Mesenchymal stem cell (in vitro differentiated cells and primary cell): ENCODE measurements around the gene RCN2.

Source experiments
- DNase-seq: peaks from one replicate; pipeline ENCODE4 v3.0.0-alpha.2; 2013
- H2AFZ ChIP-seq: one replicate; pipeline ENCODE4 v1.6.1; 2013; ENCODE audit warnings: low read depth, mild to moderate bottlenecking, control low read depth, inconsistent platforms, low read length, moderate library complexity
- H2AK5ac ChIP-seq: 2 replicates; pipeline ENCODE4 v1.6.1; 2013; ENCODE audit warnings: low read length, moderate library complexity, mild to moderate bottlenecking, inconsistent platforms; ENCODE audit not compliant: severe bottlenecking
- H2BK120ac ChIP-seq: one replicate; pipeline ENCODE4 v1.6.1; 2013; ENCODE audit warnings: low read depth, mild to moderate bottlenecking, inconsistent platforms, low read length, moderate library complexity
- H2BK12ac ChIP-seq, 2 experiments: one replicate each; pipeline ENCODE4 v1.6.1; 2013; ENCODE audit warnings: inconsistent platforms in 2 of 2, low read length in 2 of 2, mild to moderate bottlenecking in 2 of 2, moderate library complexity in 2 of 2, control low read depth in 1 of 2
- H2BK15ac ChIP-seq: one replicate; pipeline ENCODE4 v1.6.1; 2013; ENCODE audit warnings: mild to moderate bottlenecking, low read depth, inconsistent platforms; ENCODE audit not compliant: poor library complexity, severe bottlenecking
- H2BK5ac ChIP-seq: 2 replicates; pipeline ENCODE4 v1.6.1; 2013; ENCODE audit warnings: low read depth, mild to moderate bottlenecking, low read length, control low read depth, inconsistent platforms; ENCODE audit not compliant: poor library complexity, severe bottlenecking
- H3K14ac ChIP-seq, 2 experiments: one replicate each; pipeline ENCODE4 v1.6.1; 2013; ENCODE audit warnings: inconsistent platforms in 2 of 2, low read length in 2 of 2, control low read depth in 1 of 2, mild to moderate bottlenecking in 1 of 2, moderate library complexity in 1 of 2
- H3K18ac ChIP-seq, 2 experiments: one replicate each; pipeline ENCODE4 v1.6.1; 2013; ENCODE audit warnings: inconsistent platforms in 2 of 2, low read length in 2 of 2, control low read depth in 1 of 2, low read depth in 1 of 2, mild to moderate bottlenecking in 1 of 2
- H3K23ac ChIP-seq, 2 experiments: one replicate each; pipeline ENCODE4 v1.6.1; 2013; ENCODE audit warnings: inconsistent platforms in 2 of 2, low read length in 2 of 2, mild to moderate bottlenecking in 2 of 2, moderate library complexity in 2 of 2, control low read depth in 1 of 2
- H3K27ac ChIP-seq: 2 replicates; pipeline ENCODE4 v1.5.1; 2013; ENCODE audit warnings: mild to moderate bottlenecking, moderate library complexity, low read length, control low read depth, inconsistent platforms; ENCODE audit not compliant: poor library complexity, severe bottlenecking
- H3K27me3 ChIP-seq, 2 experiments: 2 replicates each; pipeline versions ENCODE4 v1.6.1 to v1.7.0; 2013; ENCODE audit warnings: low read length in 2 of 2, mild to moderate bottlenecking in 2 of 2, moderate library complexity in 2 of 2, control low read depth in 1 of 2, inconsistent platforms in 1 of 2; ENCODE audit not compliant: control insufficient read depth in 1 of 2, insufficient read depth in 1 of 2
- H3K36me3 ChIP-seq, 2 experiments: 2 replicates each; pipeline versions ENCODE4 v1.6.1 to v1.7.0; 2013; ENCODE audit warnings: low read length in 2 of 2, control low read depth in 1 of 2, inconsistent platforms in 1 of 2, low read depth in 1 of 2, mild to moderate bottlenecking in 1 of 2; ENCODE audit not compliant: insufficient read depth in 2 of 2, control insufficient read depth in 1 of 2
- H3K4ac ChIP-seq, 2 experiments: one replicate each; pipeline ENCODE4 v1.6.1; 2013; ENCODE audit warnings: inconsistent platforms in 2 of 2, low read length in 2 of 2, mild to moderate bottlenecking in 2 of 2, moderate library complexity in 2 of 2, control low read depth in 1 of 2, low read depth in 1 of 2
- H3K4me1 ChIP-seq: 2 replicates; pipeline ENCODE4 v1.6.1; 2013; ENCODE audit warnings: low read depth, low read length, control low read depth; ENCODE audit not compliant: control insufficient read depth, insufficient read depth
- H3K4me2 ChIP-seq: 2 replicates; pipeline ENCODE4 v1.6.1; 2013; ENCODE audit warnings: low read length, mild to moderate bottlenecking, inconsistent platforms; ENCODE audit not compliant: poor library complexity, severe bottlenecking
- H3K4me3 ChIP-seq, 2 experiments: 2 replicates each; pipeline versions ENCODE4 v1.5.1 to v1.7.0; 2013; ENCODE audit warnings: low read length in 2 of 2, mild to moderate bottlenecking in 2 of 2, control low read depth in 1 of 2, low read depth in 1 of 2; ENCODE audit not compliant: insufficient read depth in 1 of 2
- H3K79me1 ChIP-seq: replicated peaks from 2 replicates; pipeline ENCODE4 v1.6.1; 2013; ENCODE audit warnings: mild to moderate bottlenecking, control low read depth, low read length, inconsistent platforms; ENCODE audit not compliant: poor library complexity, severe bottlenecking
- H3K9ac ChIP-seq: 2 replicates; pipeline ENCODE4 v1.7.0; 2013; ENCODE audit warnings: mild to moderate bottlenecking, low read length, moderate library complexity
- H3K9me3 ChIP-seq: 2 replicates; pipeline ENCODE4 v1.7.0; 2013; ENCODE audit warnings: mild to moderate bottlenecking, low read length; ENCODE audit not compliant: control insufficient read depth
- H4K8ac ChIP-seq: one replicate; pipeline ENCODE4 v1.6.1; 2013; ENCODE audit warnings: inconsistent platforms, mild to moderate bottlenecking, low read length, moderate library complexity
- H4K91ac ChIP-seq: one replicate; pipeline ENCODE4 v1.6.1; 2013; ENCODE audit warnings: mild to moderate bottlenecking, low read length, inconsistent platforms
- WGBS: methylation state at CpG from one replicate; pipeline ENCODE4 v1.1.7; 2013; ENCODE audit warnings: mixed read lengths; 5-methylcytosine and 5-hydroxymethylcytosine counted together

RCN2 gene

GRCh38 chr15:76987276-76987675 lies 55.7 kb downstream of the RCN2 start:
- peaks cover 3% of the 10 kb centered on the region for H3K4me1 ChIP-seq
- H3K27ac ChIP-seq, result no peak overlapping the region
- H3K27me3 ChIP-seq, result peaks cover 6 to 19% of the 10 kb centered on the region in 2 experiments
- H3K79me1 ChIP-seq, result no peaks in the 10 kb centered on the region
- no peak overlapping the region for H2AK5ac ChIP-seq
- no peak overlapping the region for H3K14ac ChIP-seq
- no peak overlapping the region for H2AFZ ChIP-seq
- no peak overlapping the region for H3K23ac ChIP-seq
- H2BK120ac ChIP-seq, result no peak overlapping the region
- H3K4me2 ChIP-seq, result no peak overlapping the region
- DNase-seq, result no peak
- H2BK15ac ChIP-seq, result no peak overlapping the region
- H2BK5ac ChIP-seq, result no peak overlapping the region
- no peak overlapping the region for H3K18ac ChIP-seq
- H3K4me3 ChIP-seq, result no peak overlapping the region
- H3K9me3 ChIP-seq, result no peaks in the 10 kb centered on the region
- H4K8ac ChIP-seq, result no peak overlapping the region
- H3K4ac ChIP-seq, result no peak overlapping the region
- WGBS, result 81% methylated on average over 6 of the region's 6 CpGs
- H3K9ac ChIP-seq, result no peak overlapping the region
- no peak overlapping the region for H4K91ac ChIP-seq
- no peak overlapping the region for H2BK12ac ChIP-seq
- H3K36me3 ChIP-seq, result no peaks in the 10 kb centered on the region

- DNase-seq, result no peak
- Histone ChIP-seq H3K9me3 (no peaks in the 10 kb centered on the region), H4K91ac (no peak overlapping the region), H3K4me1 (peaks cover 3% of the 10 kb centered on the region), H3K4me3 (peak overlapping the region in 1 of 2 experiments; percentile 1), H3K4ac (no peak overlapping the region), H3K36me3 (no peaks in the 10 kb centered on the region), H3K14ac (no peak overlapping the region), H2AK5ac (no peak overlapping the region), H3K27ac (no peak overlapping the region), H3K4me2 (no peak overlapping the region), H3K23ac (no peak overlapping the region), H2AFZ (no peak overlapping the region), H3K27me3 (peaks cover 0 to 22% of the 10 kb centered on the region in 2 experiments), H2BK12ac (no peak overlapping the region), H2BK15ac (no peak overlapping the region), H3K79me1 (no peaks in the 10 kb centered on the region), H3K9ac (no peak overlapping the region), H4K8ac (no peak overlapping the region), H2BK5ac (no peak overlapping the region), H3K18ac (no peak overlapping the region), H2BK120ac (no peak overlapping the region)
- 58% methylated on average over 11 of the region's 11 CpGs for WGBS
These were observed 56.6 kb downstream of the RCN2 start for GRCh38 chr15:76987896-76988860.

- Histone ChIP-seq H4K91ac (no peak overlapping the region), H3K4me1 (peaks cover 2% of the 10 kb centered on the region), H2BK120ac (no peak overlapping the region), H3K9ac (no peak overlapping the region), H2AK5ac (no peak overlapping the region), H3K14ac (no peak overlapping the region), H3K23ac (no peak overlapping the region), H2BK5ac (no peak overlapping the region), H2AFZ (no peak overlapping the region), H3K4me3 (peak overlapping the region in 1 of 2 experiments; percentile 1), H3K27ac (no peak overlapping the region), H3K27me3 (peaks cover 0 to 23% of the 10 kb centered on the region in 2 experiments), H3K9me3 (no peaks in the 10 kb centered on the region), H2BK12ac (no peak overlapping the region), H3K4me2 (no peak overlapping the region), H4K8ac (no peak overlapping the region), H3K79me1 (no peaks in the 10 kb centered on the region), H3K4ac (no peak overlapping the region), H3K18ac (no peak overlapping the region), H3K36me3 (no peaks in the 10 kb centered on the region), H2BK15ac (no peak overlapping the region)
- no peak for DNase-seq
- 78% methylated on average over 11 of the region's 12 CpGs for WGBS
These were observed 57.6 kb downstream of the RCN2 start for GRCh38 chr15:76988867-76989780.

- Histone ChIP-seq H3K4ac (no peak overlapping the region), H2BK15ac (no peak overlapping the region), H2BK12ac (no peak overlapping the region), H2BK120ac (no peak overlapping the region), H2AFZ (no peak overlapping the region), H3K23ac (no peak overlapping the region), H3K27me3 (peaks cover 0 to 23% of the 10 kb centered on the region in 2 experiments), H3K18ac (no peak overlapping the region), H3K27ac (no peak overlapping the region), H3K9ac (no peak overlapping the region), H3K4me2 (no peak overlapping the region), H3K14ac (no peak overlapping the region), H4K91ac (no peak overlapping the region), H3K4me3 (no peak overlapping the region), H2BK5ac (no peak overlapping the region), H3K79me1 (no peaks in the 10 kb centered on the region), H3K9me3 (no peaks in the 10 kb centered on the region), H4K8ac (no peak overlapping the region), H3K4me1 (peaks cover 4% of the 10 kb centered on the region), H2AK5ac (no peak overlapping the region), H3K36me3 (no peaks in the 10 kb centered on the region)
- DNase-seq, result no peak
- 89% methylated on average over 6 of the region's 7 CpGs for WGBS
These were observed 59.5 kb downstream of the RCN2 start for GRCh38 chr15:76991048-76991447.
